ENCODE measurements around the gene CLDN9.

- TF ChIP-seq POLR2AphosphoS5 (IDR thresholded peaks at IDR 0.05) (no peak), CTCF (IDR thresholded peaks at IDR 0.05) (no peak)
Observed at GRCh38 chr16:2981177-2981898, 31.4 kb upstream of the CLDN9 start.

All from sigmoid colon (tissue), 4 donors.